Parathyroid adenoma (tissue), 2 donors: ENCODE data around the gene VPS26C.
"Not testable (repeated sequence)": the region's sequence is repeated elsewhere in the genome, so short reads cannot be mapped to it uniquely, and the experiment has no call there.

Experiments used
- H2AFZ ChIP-seq: fragments of 300-600 bp; sonication (generic); one replicate; pipeline ENCODE4 v1.7.0; 2017; ENCODE audit warnings: antibody characterized with exemption, mild to moderate bottlenecking
- H3K27ac ChIP-seq: fragments of 300-600 bp; sonication (generic); one replicate; pipeline ENCODE4 v1.7.0; 2017
- H3K27me3 ChIP-seq: fragments of 300-600 bp; sonication (generic); one replicate; pipeline ENCODE4 v1.7.0; 2017; ENCODE audit warnings: low read length; ENCODE audit not compliant: control insufficient read depth, insufficient read depth
- H3K36me3 ChIP-seq: fragments of 300-600 bp; sonication (generic); one replicate; pipeline ENCODE4 v1.7.0; 2017; ENCODE audit warnings: low read length; ENCODE audit not compliant: control insufficient read depth, insufficient read depth
- H3K4me1 ChIP-seq: fragments of 300-600 bp; sonication (generic); one replicate; pipeline ENCODE4 v1.7.0; 2017; ENCODE audit warnings: control low read depth
- H3K4me2 ChIP-seq: fragments of 300-600 bp; sonication (generic); one replicate; pipeline ENCODE4 v1.7.0; 2017; ENCODE audit warnings: low read length
- H3K4me3 ChIP-seq: fragments of 300-600 bp; sonication (generic); one replicate; pipeline ENCODE4 v1.7.0; 2017; ENCODE audit warnings: low read depth, low read length
- H3K79me2 ChIP-seq: fragments of 300-600 bp; sonication (generic); one replicate; pipeline ENCODE4 v1.7.0; 2017; ENCODE audit warnings: control low read depth
- H3K9ac ChIP-seq: fragments of 300-600 bp; sonication (generic); one replicate; pipeline ENCODE4 v1.7.0; 2017; ENCODE audit warnings: mild to moderate bottlenecking
- H3K9me3 ChIP-seq: fragments of 300-600 bp; sonication (generic); one replicate; pipeline ENCODE4 v1.7.0; 2017; ENCODE audit warnings: low read length; ENCODE audit not compliant: control insufficient read depth
- CTCF ChIP-seq: fragments of 300-600 bp; sonication (generic); IDR thresholded peaks from one replicate; pipeline ENCODE4 v1.7.0; 2017; ENCODE audit warnings: antibody characterized with exemption, mild to moderate bottlenecking
- donor health status: primary hyperparathyroidism.

Gene VPS26C

DNA sequence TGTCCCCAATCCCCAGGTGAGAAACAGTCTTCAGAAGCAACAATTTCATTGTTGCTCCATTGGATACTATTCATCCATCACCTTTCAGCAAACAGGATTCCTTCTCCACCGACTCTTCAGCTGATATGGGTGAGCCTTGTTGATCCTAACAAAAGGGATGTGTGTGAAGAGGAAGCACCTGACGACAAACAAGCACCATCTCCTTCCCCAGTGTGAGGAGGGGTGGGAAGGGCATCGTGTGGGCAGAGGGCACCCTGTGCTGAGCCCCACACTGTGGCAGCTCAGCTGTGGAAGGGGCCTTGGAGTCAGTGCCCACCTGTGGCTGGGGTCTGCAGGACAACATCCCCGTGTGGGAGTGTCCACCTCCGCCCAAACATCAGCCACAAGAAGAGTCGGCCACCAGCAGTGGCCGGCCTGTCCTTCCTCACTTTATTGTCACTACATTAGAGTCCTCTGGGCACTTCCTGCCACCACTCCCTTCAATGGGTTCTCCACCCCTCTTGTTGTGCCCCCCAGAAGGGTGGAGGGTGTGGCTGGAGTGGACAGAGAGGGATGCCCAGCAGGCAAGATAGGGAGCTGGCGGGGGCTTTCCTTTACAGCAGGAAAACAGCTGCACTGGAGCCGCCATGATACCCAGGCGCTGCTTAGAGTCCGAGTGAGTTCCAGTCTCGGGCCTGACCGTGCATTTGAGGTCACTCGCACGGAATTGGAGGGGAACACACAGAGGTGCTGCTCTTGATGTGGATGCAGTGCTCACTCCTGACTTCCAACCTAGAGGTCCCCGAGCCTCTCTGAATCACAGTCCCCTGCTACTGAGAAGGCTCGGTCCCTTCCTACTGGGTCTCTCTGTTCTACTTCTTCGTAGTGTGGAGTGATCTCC, 40.9 kb downstream of the VPS26C start:
- H3K36me3 ChIP-seq: no peaks in the 10 kb centered on the region
- no peak overlapping the region for H3K4me2 ChIP-seq
- no peak overlapping the region for H3K9ac ChIP-seq
- H3K27ac ChIP-seq: no peak overlapping the region
- no peak for TF ChIP-seq CTCF
- H3K79me2 ChIP-seq: no peaks in the 10 kb centered on the region
- H3K4me3 ChIP-seq: no peak overlapping the region
- H2AFZ ChIP-seq: no peak overlapping the region
- no peaks in the 10 kb centered on the region for H3K27me3 ChIP-seq
- H3K9me3 ChIP-seq: no peaks in the 10 kb centered on the region
- H3K4me1 ChIP-seq: no peaks in the 10 kb centered on the region

- Histone ChIP-seq H3K79me2 (no peaks in the 10 kb centered on the region), H3K9me3 (no peaks in the 10 kb centered on the region), H3K4me2 (no peak overlapping the region), H3K27ac (no peak overlapping the region), H3K4me1 (no peaks in the 10 kb centered on the region), H3K9ac (no peak overlapping the region), H2AFZ (no peak overlapping the region), H3K36me3 (no peaks in the 10 kb centered on the region), H3K27me3 (no peaks in the 10 kb centered on the region), H3K4me3 (no peak overlapping the region)
- no peak for TF ChIP-seq CTCF
Observed at GRCh38 chr21:37224861-37225839, 42.0 kb downstream of the VPS26C start.

DNA sequence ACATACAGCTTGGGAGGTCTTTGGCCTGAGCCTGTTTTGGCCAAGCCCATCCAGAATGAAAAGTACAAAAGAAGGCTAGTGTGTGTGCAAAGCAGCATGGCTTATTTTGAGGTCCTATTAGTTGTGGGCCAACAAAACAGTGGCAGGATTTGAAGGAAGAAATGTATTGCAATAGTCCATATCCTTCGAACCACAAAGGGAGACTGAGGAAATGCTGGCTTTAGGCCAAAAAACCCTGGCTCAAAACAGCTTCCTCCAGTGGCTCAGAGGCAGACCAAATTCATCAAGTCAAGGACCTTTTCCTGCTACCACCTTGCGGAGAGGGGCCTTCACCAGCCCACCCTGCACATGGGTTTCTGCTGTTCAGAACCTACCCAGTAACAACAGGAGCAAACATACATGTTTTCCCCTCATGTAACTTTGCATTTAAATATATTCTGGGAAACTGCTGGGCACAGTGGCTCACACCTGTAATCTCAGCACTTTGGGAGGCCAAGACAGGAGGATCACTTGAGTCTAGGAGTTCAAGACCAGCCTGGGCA, 43.3 kb downstream of the VPS26C start:
- H3K36me3 ChIP-seq: no peaks in the 10 kb centered on the region
- H3K9me3 ChIP-seq: no peaks in the 10 kb centered on the region
- H3K4me3 ChIP-seq: no peak overlapping the region
- no peak for TF ChIP-seq CTCF
- no peak overlapping the region for H3K4me2 ChIP-seq
- no peaks in the 10 kb centered on the region for H3K79me2 ChIP-seq
- H3K9ac ChIP-seq: no peak overlapping the region
- H2AFZ ChIP-seq: no peak overlapping the region
- H3K27ac ChIP-seq: no peak overlapping the region
- H3K4me1 ChIP-seq: no peaks in the 10 kb centered on the region
- H3K27me3 ChIP-seq: no peaks in the 10 kb centered on the region

- not testable (repeated sequence) for H3K9ac ChIP-seq, H2AFZ ChIP-seq, H3K4me1 ChIP-seq, H3K4me2 ChIP-seq, H3K79me2 ChIP-seq, H3K27me3 ChIP-seq, H3K9me3 ChIP-seq, H3K36me3 ChIP-seq, H3K4me3 ChIP-seq, H3K27ac ChIP-seq
Observed at GRCh38 chr21:37222248-37222647, 44.9 kb downstream of the VPS26C start.
